K562 (cell line): ENCODE data around the gene SLC8A2. TPM values are rescaled to one million over a fixed set of nuclear protein-coding genes. Genes with fewer than 3 reads are reported as not detected.

Experiments used
- CHD1 ChIP-seq: fragments of 200-600 bp; sonication (generic); IDR thresholded peaks from one replicate; pipeline ENCODE4 v1.6.1; 2012; ENCODE audit warnings: mild to moderate bottlenecking, moderate library complexity, low read length, inconsistent platforms
- E2F8 ChIP-seq: fragments of 450-650 bp; IDR thresholded peaks from 2 replicates; pipeline ENCODE4 v1.7.1; 2018; ENCODE audit warnings: mild to moderate bottlenecking, low read depth; ENCODE audit not compliant: partially characterized antibody
- FOXK1 ChIP-seq: sonication (generic); formaldehyde crosslinking; IDR thresholded peaks from 2 replicates; pipeline ENCODE4 v1.8.0; 2022; ENCODE audit warnings: missing genetic modification reagents, mild to moderate bottlenecking, borderline replicate concordance
- HDAC1 ChIP-seq, 2 experiments: fragments of 450-650 bp; IDR thresholded peaks; 2 replicates each; pipeline ENCODE4 v1.6.1; 2016 to 2017; ENCODE audit warnings: inconsistent platforms in 1 of 2, mild to moderate bottlenecking in 1 of 2, moderate library complexity in 1 of 2
- HDAC2 ChIP-seq: fragments of 450-650 bp; IDR thresholded peaks from 2 replicates; pipeline ENCODE4 v1.6.1; 2016; ENCODE audit warnings: mild to moderate bottlenecking
- HLTF ChIP-seq: fragments of 450-650 bp; IDR thresholded peaks from 2 replicates; pipeline ENCODE4 v1.6.1; 2016
- MAFG ChIP-seq: fragments of 450-650 bp; conservative IDR thresholded peaks from 2 replicates; pipeline ENCODE4 v1.6.1; 2016; ENCODE audit warnings: missing genetic modification characterization, missing compliant biosample characterization
- NBN ChIP-seq: fragments of 450-650 bp; IDR thresholded peaks from 2 replicates; pipeline ENCODE4 v1.6.1; 2016; ENCODE audit warnings: low read depth, mild to moderate bottlenecking
- PREB ChIP-seq: sonication (generic); formaldehyde crosslinking; IDR thresholded peaks from 2 replicates; pipeline ENCODE4 v1.8.1; 2023; ENCODE audit warnings: mild to moderate bottlenecking, missing genetic modification reagents
- ZBTB11 ChIP-seq, 3 experiments: fragments of 200-800 bp in 1 of 3; fragments of 250-450 bp in 1 of 3; fragments of 450-650 bp in 1 of 3; sonication (Bioruptor Pico) in 1 of 3; sonication (Bioruptor generic) in 1 of 3; formaldehyde crosslinking in 1 of 3; IDR thresholded peaks; 2 replicates each; pipeline versions ENCODE4 v1.6.1 to v1.8.0; 2016 to 2022; ENCODE audit warnings: mild to moderate bottlenecking in 2 of 3, missing genetic modification characterization in 2 of 3, missing compliant biosample characterization in 1 of 3, moderate library complexity in 1 of 3
- polyA plus RNA-seq, 8 experiments: library from polyadenylated mRNA; depleted of rRNA in 4 of 8; stranded (reverse) in 5 of 8; unstranded in 3 of 8; fragments of >200 nt; fragmentation: Nextera tagmentation in 2 of 8; fragmentation: Illumina TruSeq in 1 of 8; extraction: Ambion mirVana in 2 of 8; extraction: Trizol in 1 of 8; gene quantifications; 2 replicates each; pipeline versions ENCODE4 v1.2.1 to v1.2.3, GENCODE V29; 2011 to 2014; ENCODE audit warnings: inconsistent platforms in 1 of 8, missing spikeins in 1 of 8
- total RNA-seq, 7 experiments: library from RNA; depleted of rRNA in 6 of 7; stranded (reverse); fragments of >200 nt in 6 of 7; fragmentation: Illumina TruSeq in 2 of 7; extraction: Trizol in 2 of 7; gene quantifications; 2 replicates each; pipeline versions ENCODE4 v1.2.1 to v1.2.3, GENCODE V29; 2011 to 2021; ENCODE audit warnings: low replicate concordance in 1 of 7
- TF ChIP-seq, protein P1 (sequence below): fragments of 450-650 bp; formaldehyde crosslinking; IDR thresholded peaks from 2 replicates; pipeline ENCODE4 v1.4.0; 2022; ENCODE audit warnings: missing genetic modification characterization
- TF ChIP-seq, protein P2 (sequence below), 2 experiments: fragments of 450-650 bp; IDR thresholded peaks; 2 replicates each; pipeline ENCODE4 v1.6.1; 2018; ENCODE audit warnings: mild to moderate bottlenecking in 2 of 2, low read depth in 1 of 2; ENCODE audit not compliant: partially characterized antibody in 2 of 2

The SLC8A2 gene
- total and polyA plus RNA-seq, 9 of the 15 experiments (the other 6 are each of a cell fraction or from before 2014, with no cell fraction given): 0.07 to 0.66 (median 0.24) TPM; not detected in 3

DNA sequence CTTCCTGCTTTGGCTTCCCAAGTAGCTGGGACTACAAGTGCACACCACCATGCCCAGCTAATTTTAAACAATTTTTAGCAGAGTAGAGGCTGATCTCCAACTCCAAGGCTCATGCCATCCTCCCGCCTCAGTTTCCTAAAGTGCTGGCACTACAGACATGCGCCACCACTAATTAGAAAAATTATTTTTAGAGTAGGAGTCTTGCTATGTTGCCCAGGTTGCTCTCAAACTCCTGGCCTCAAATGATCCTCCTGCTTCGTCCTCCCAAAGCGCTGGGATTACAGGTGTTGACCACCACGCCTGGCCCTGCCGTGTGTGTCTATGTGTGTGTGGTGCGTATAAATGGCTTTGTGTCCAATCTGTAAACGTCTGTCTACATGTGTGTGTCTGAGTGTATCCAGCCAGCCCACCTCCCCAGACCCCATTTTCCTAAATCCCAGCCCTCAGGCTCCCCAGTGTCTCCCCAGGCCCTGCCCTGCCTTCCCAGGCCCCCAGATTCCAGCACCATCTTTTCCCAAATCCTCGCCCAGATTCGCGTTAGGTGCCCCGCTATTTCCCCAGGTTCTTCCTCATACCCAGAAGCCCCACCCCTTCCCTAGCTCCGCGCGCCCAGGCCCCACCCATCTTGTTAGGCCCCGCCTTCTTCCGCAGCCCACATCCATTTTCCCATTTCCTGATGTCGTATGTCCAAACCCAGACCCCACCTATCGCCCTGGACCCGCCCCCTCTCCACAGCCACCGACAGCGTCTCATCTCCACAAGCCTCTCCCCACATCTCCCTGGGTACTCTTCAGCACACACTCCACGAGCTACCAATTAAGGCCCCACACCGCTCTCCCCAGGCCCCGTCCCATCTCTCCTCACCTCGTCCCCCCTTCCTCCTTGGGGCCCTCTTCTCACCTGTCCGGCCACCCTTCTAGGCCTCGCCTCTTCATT lies 24.9 kb downstream of the SLC8A2 start (continued):
- peak in 1 of 3 experiments; percentile 35; a peak in 1 of 6 replicates for TF ChIP-seq ZBTB11 (CRISPR knock-in tag; IDR thresholded peaks at IDR 0.05)
- 0 out of 2 replicates have a peak, but pooled peaks have one; percentile 33 for TF ChIP-seq FOXK1
- TF ChIP-seq HDAC2: peak; percentile 78; the same call in 1 of the 2 replicates
- TF ChIP-seq, protein P1, sequence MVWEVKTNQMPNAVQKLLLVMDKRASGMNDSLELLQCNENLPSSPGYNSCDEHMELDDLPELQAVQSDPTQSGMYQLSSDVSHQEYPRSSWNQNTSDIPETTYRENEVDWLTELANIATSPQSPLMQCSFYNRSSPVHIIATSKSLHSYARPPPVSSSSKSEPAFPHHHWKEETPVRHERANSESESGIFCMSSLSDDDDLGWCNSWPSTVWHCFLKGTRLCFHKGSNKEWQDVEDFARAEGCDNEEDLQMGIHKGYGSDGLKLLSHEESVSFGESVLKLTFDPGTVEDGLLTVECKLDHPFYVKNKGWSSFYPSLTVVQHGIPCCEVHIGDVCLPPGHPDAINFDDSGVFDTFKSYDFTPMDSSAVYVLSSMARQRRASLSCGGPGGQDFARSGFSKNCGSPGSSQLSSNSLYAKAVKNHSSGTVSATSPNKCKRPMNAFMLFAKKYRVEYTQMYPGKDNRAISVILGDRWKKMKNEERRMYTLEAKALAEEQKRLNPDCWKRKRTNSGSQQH: peak; percentile 79
- peak; percentile 91 for TF ChIP-seq HLTF
- TF ChIP-seq HDAC1 (IDR thresholded peaks at IDR 0.05): peak in 1 of 2 experiments; percentile 95; a peak in 2 of 4 replicates
- TF ChIP-seq NBN: peak; percentile 92
- TF ChIP-seq E2F8: peak; percentile 74
- TF ChIP-seq, protein P2, sequence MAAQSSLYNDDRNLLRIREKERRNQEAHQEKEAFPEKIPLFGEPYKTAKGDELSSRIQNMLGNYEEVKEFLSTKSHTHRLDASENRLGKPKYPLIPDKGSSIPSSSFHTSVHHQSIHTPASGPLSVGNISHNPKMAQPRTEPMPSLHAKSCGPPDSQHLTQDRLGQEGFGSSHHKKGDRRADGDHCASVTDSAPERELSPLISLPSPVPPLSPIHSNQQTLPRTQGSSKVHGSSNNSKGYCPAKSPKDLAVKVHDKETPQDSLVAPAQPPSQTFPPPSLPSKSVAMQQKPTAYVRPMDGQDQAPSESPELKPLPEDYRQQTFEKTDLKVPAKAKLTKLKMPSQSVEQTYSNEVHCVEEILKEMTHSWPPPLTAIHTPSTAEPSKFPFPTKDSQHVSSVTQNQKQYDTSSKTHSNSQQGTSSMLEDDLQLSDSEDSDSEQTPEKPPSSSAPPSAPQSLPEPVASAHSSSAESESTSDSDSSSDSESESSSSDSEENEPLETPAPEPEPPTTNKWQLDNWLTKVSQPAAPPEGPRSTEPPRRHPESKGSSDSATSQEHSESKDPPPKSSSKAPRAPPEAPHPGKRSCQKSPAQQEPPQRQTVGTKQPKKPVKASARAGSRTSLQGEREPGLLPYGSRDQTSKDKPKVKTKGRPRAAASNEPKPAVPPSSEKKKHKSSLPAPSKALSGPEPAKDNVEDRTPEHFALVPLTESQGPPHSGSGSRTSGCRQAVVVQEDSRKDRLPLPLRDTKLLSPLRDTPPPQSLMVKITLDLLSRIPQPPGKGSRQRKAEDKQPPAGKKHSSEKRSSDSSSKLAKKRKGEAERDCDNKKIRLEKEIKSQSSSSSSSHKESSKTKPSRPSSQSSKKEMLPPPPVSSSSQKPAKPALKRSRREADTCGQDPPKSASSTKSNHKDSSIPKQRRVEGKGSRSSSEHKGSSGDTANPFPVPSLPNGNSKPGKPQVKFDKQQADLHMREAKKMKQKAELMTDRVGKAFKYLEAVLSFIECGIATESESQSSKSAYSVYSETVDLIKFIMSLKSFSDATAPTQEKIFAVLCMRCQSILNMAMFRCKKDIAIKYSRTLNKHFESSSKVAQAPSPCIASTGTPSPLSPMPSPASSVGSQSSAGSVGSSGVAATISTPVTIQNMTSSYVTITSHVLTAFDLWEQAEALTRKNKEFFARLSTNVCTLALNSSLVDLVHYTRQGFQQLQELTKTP (IDR thresholded peaks at IDR 0.05; ENCODE audit: low read depth in 1 of 2, partially characterized antibody in 2 of 2): peak; percentile 35 to 58
- no peak for TF ChIP-seq MAFG
- no peak for TF ChIP-seq CHD1
- TF ChIP-seq PREB (CRISPR knock-in tag): no peak
